IMR-90 (cell line): ENCODE results near the gene TTC23. TPM values are rescaled to one million over a fixed set of nuclear protein-coding genes. Genes with fewer than 3 reads are reported as not detected.

Experiments used
- ATAC-seq: fragments of 200-7000 bp; cut with Tn5 transposase; 2 replicates; pipeline ENCODE4 v1.9.1; 2020; ENCODE audit warnings: low read depth, mild to moderate bottlenecking, moderate library complexity
- BruUV-seq: library from RNA; stranded (reverse); fragments of 400-500 nt; replicated peaks from 2 replicates; lab custom pipeline; 2021; lab: Mats Ljungman, UMichigan
- CTCF ChIA-PET: fragments of 300-600 bp; formaldehyde crosslinking; extraction: SDS; loops from one replicate; lab custom pipeline; 2021; ENCODE audit warnings: antibody characterized with exemption; lab: Yijun Ruan, JAX
- POLR2A ChIA-PET: fragments of 300-600 bp; sonication (Branson Sonifier 250); formaldehyde crosslinking; loops from one replicate; lab custom pipeline; 2022; ENCODE audit warnings: antibody characterized with exemption; ENCODE audit not compliant: unreplicated experiment; lab: Charles Lee
- DNase-seq: peaks from one replicate; pipeline ENCODE4 v3.0.0; 2013
- H2AFZ ChIP-seq: replicated peaks from 2 replicates; pipeline ENCODE3; 2013; ENCODE audit warnings: low read length, mild to moderate bottlenecking; ENCODE audit not compliant: poor library complexity
- H2AK5ac ChIP-seq: 2 replicates; pipeline ENCODE4 v1.6.1; 2013; ENCODE audit warnings: low read depth, low read length, inconsistent platforms
- H2AK9ac ChIP-seq: replicated peaks from 2 replicates; pipeline ENCODE3; 2013; ENCODE audit warnings: mild to moderate bottlenecking, low read depth, low read length, moderate library complexity; ENCODE audit not compliant: poor library complexity
- H2BK120ac ChIP-seq: 2 replicates; pipeline ENCODE4 v1.6.1; 2013; ENCODE audit warnings: low read depth, low read length, inconsistent platforms
- H2BK15ac ChIP-seq: 3 replicates; pipeline ENCODE4 v1.6.1; 2013; ENCODE audit warnings: low read depth, low read length, inconsistent platforms
- H2BK20ac ChIP-seq: 2 replicates; pipeline ENCODE4 v1.6.1; 2013; ENCODE audit warnings: low read depth, mild to moderate bottlenecking, inconsistent platforms, low read length, moderate library complexity
- H2BK5ac ChIP-seq: 2 replicates; pipeline ENCODE4 v1.6.1; 2013; ENCODE audit warnings: mild to moderate bottlenecking, low read depth, low read length, inconsistent platforms; ENCODE audit not compliant: poor library complexity, severe bottlenecking
- H3K14ac ChIP-seq: replicated peaks from 2 replicates; pipeline ENCODE4 v1.6.1; 2013; ENCODE audit warnings: low read depth, low read length, inconsistent platforms
- H3K18ac ChIP-seq: 2 replicates; pipeline ENCODE4 v1.6.1; 2013; ENCODE audit warnings: low read depth, low read length, control low read depth
- H3K23ac ChIP-seq: 2 replicates; pipeline ENCODE4 v1.6.1; 2013; ENCODE audit warnings: low read depth, low read length, inconsistent platforms
- H3K27ac ChIP-seq: 2 replicates; pipeline ENCODE4 v1.5.1; 2013; ENCODE audit warnings: mild to moderate bottlenecking, control low read depth, low read length; ENCODE audit not compliant: insufficient read depth
- H3K27me3 ChIP-seq: 2 replicates; pipeline ENCODE4 v1.6.1; 2013; ENCODE audit warnings: low read length; ENCODE audit not compliant: control insufficient read depth, insufficient read depth
- H3K36me3 ChIP-seq: 2 replicates; pipeline ENCODE4 v1.6.1; 2013; ENCODE audit warnings: low read length, mixed read lengths; ENCODE audit not compliant: control insufficient read depth, insufficient read depth
- H3K4ac ChIP-seq: 2 replicates; pipeline ENCODE4 v1.6.1; 2013; ENCODE audit warnings: low read depth, low read length, inconsistent platforms
- H3K4me1 ChIP-seq: 2 replicates; pipeline ENCODE4 v1.6.1; 2013; ENCODE audit warnings: low read length, mixed read lengths; ENCODE audit not compliant: control insufficient read depth, insufficient read depth
- H3K4me2 ChIP-seq: 2 replicates; pipeline ENCODE4 v1.6.1; 2013; ENCODE audit warnings: low read depth, mild to moderate bottlenecking, control low read depth, low read length, moderate library complexity
- H3K4me3 ChIP-seq: 2 replicates; pipeline ENCODE4 v1.5.1; 2013; ENCODE audit warnings: low read depth, mild to moderate bottlenecking, control low read depth, low read length, moderate library complexity; ENCODE audit not compliant: insufficient read depth
- H3K56ac ChIP-seq: 2 replicates; pipeline ENCODE4 v1.6.1; 2013; ENCODE audit warnings: low read length, inconsistent platforms; ENCODE audit not compliant: insufficient read depth; ENCODE audit errors: extremely low read depth
- H3K79me1 ChIP-seq, 2 experiments: 2 replicates each; pipeline ENCODE4 v1.6.1; 2013; ENCODE audit warnings: low read length in 2 of 2, inconsistent platforms in 1 of 2, low read depth in 1 of 2
- H3K9ac ChIP-seq: 2 replicates; pipeline ENCODE4 v1.6.1; 2013; ENCODE audit warnings: low read depth, low read length, control low read depth
- H3K9me1 ChIP-seq: 2 replicates; pipeline ENCODE4 v1.6.1; 2013; ENCODE audit warnings: low read length, inconsistent platforms; ENCODE audit not compliant: insufficient read depth
- H3K9me3 ChIP-seq: 2 replicates; pipeline ENCODE4 v1.6.1; 2013; ENCODE audit warnings: low read length; ENCODE audit not compliant: control insufficient read depth, insufficient read depth
- H4K20me1 ChIP-seq: 2 replicates; pipeline ENCODE4 v1.6.1; 2013; ENCODE audit warnings: low read length, inconsistent platforms; ENCODE audit not compliant: insufficient read depth
- H4K5ac ChIP-seq: 2 replicates; pipeline ENCODE4 v1.6.1; 2013; ENCODE audit warnings: mild to moderate bottlenecking, low read depth, low read length, control low read depth
- H4K8ac ChIP-seq, 2 experiments: 2 replicates each; pipeline ENCODE4 v1.6.1; 2013; ENCODE audit warnings: low read depth in 2 of 2, low read length in 2 of 2, control low read depth in 1 of 2, inconsistent platforms in 1 of 2
- H4K91ac ChIP-seq: 2 replicates; pipeline ENCODE4 v1.6.1; 2013; ENCODE audit warnings: low read depth, low read length, inconsistent platforms; ENCODE audit not compliant: insufficient read depth
- BHLHE40 ChIP-seq: fragments of 150-350 bp; IDR thresholded peaks from 2 replicates; pipeline ENCODE4 v1.6.1; 2016; ENCODE audit warnings: mild to moderate bottlenecking, low read depth, low read length
- CEBPB ChIP-seq: IDR thresholded peaks from 2 replicates; pipeline ENCODE4 v1.6.1; 2012; ENCODE audit warnings: low read depth, low read length, improper control_type of control experiment
- CHD1 ChIP-seq: IDR thresholded peaks from 2 replicates; pipeline ENCODE4 v1.6.1; 2012; ENCODE audit warnings: low read depth, low read length, improper control_type of control experiment
- CTCF ChIP-seq: conservative IDR thresholded peaks from 2 replicates; pipeline ENCODE4 v1.5.1; 2012; ENCODE audit warnings: mild to moderate bottlenecking, low read depth, low read length, improper control_type of control experiment
- ELK1 ChIP-seq: fragments of 150-350 bp; IDR thresholded peaks from 2 replicates; pipeline ENCODE4 v1.6.1; 2016; ENCODE audit warnings: low read depth, mild to moderate bottlenecking, low read length, moderate library complexity, borderline replicate concordance
- FOS ChIP-seq: fragments of 150-350 bp; IDR thresholded peaks from 2 replicates; pipeline ENCODE4 v1.6.1; 2016; ENCODE audit warnings: low read depth, low read length
- MAFK ChIP-seq: IDR thresholded peaks from 2 replicates; pipeline ENCODE4 v1.6.1; 2012; ENCODE audit warnings: low read depth, low read length, improper control_type of control experiment
- MAZ ChIP-seq: IDR thresholded peaks from 2 replicates; pipeline ENCODE4 v1.6.1; 2012; ENCODE audit warnings: low read depth, mild to moderate bottlenecking, low read length, improper control_type of control experiment, moderate library complexity, borderline replicate concordance
- MXI1 ChIP-seq: IDR thresholded peaks from 2 replicates; pipeline ENCODE4 v1.6.1; 2012; ENCODE audit warnings: low read depth, mild to moderate bottlenecking, low read length, moderate library complexity, borderline replicate concordance
- NFE2L2 ChIP-seq: fragments of 150-350 bp; IDR thresholded peaks from 2 replicates; pipeline ENCODE4 v1.6.1; 2016; ENCODE audit warnings: low read depth, mild to moderate bottlenecking, low read length
- POLR2A ChIP-seq: IDR thresholded peaks from 2 replicates; pipeline ENCODE4 v1.6.1; 2012; ENCODE audit warnings: mild to moderate bottlenecking, low read depth, low read length
- RAD21 ChIP-seq: IDR thresholded peaks from 2 replicates; pipeline ENCODE4 v1.6.1; 2012; ENCODE audit warnings: low read length, improper control_type of control experiment
- RCOR1 ChIP-seq: IDR thresholded peaks from 2 replicates; pipeline ENCODE4 v1.6.1; 2012; ENCODE audit warnings: mild to moderate bottlenecking, low read length, improper control_type of control experiment; ENCODE audit not compliant: insufficient replicate concordance
- RFX5 ChIP-seq: IDR thresholded peaks from 2 replicates; pipeline ENCODE4 v1.8.0; 2012; ENCODE audit warnings: low read depth, mild to moderate bottlenecking, low read length, moderate library complexity
- SMC3 ChIP-seq: fragments of 150-350 bp; IDR thresholded peaks from 2 replicates; pipeline ENCODE4 v1.6.1; 2016; ENCODE audit warnings: low read depth, mild to moderate bottlenecking, antibody characterized with exemption, low read length, moderate library complexity
- USF2 ChIP-seq: fragments of 150-350 bp; IDR thresholded peaks from 2 replicates; pipeline ENCODE4 v1.6.1; 2017; ENCODE audit warnings: mild to moderate bottlenecking, antibody characterized with exemption, low read length, low read depth
- WGBS, 2 experiments: methylation state at CpG; one replicate each; pipeline versions ENCODE4 v1.1.5 to v1.1.7; 2013; ENCODE audit warnings: missing lambda C conversion rate in 2 of 2; ENCODE audit not compliant: insufficient read length in 1 of 2; ENCODE audit errors: extremely low coverage in 2 of 2; 5-methylcytosine and 5-hydroxymethylcytosine counted together
- dilution Hi-C: fragments of 300-500 bp; cut with HindIII; formaldehyde crosslinking; loops from one replicate; pipeline ENCODE4 v1.14.3; 2018; ENCODE audit warnings: low sequenced_read_pairs; ENCODE audit not compliant: unreplicated experiment
- in situ Hi-C: fragments of 300-500 bp; cut with MboI; formaldehyde crosslinking; loops from 3 replicates; pipeline ENCODE4 v1.14.3; 2019; ENCODE audit warnings: low sequenced_read_pairs, inconsistent platforms, mixed read lengths
- intact Hi-C: fragments of 100-400 bp; cut with micrococcal nuclease; formaldehyde crosslinking; loops from 2 replicates; pipeline ENCODE4 v1.10.0; 2022
- polyA plus RNA-seq, 3 experiments: library from polyadenylated mRNA; depleted of rRNA; stranded (reverse); fragments of >200 nt; gene quantifications; 2 replicates each; pipeline ENCODE4 v1.2.3, GENCODE V29; 2012; ENCODE audit warnings: low replicate concordance in 1 of 3
- total RNA-seq: library from RNA; depleted of rRNA; stranded (reverse); fragments of >200 nt; gene quantifications from 2 replicates; pipeline ENCODE4 v1.2.3, GENCODE V29; 2012

TTC23 gene
- total and polyA plus RNA-seq, 2 of the 4 experiments (the other 2 are of a cell fraction), result 7.8 to 29.8 TPM

DNA sequence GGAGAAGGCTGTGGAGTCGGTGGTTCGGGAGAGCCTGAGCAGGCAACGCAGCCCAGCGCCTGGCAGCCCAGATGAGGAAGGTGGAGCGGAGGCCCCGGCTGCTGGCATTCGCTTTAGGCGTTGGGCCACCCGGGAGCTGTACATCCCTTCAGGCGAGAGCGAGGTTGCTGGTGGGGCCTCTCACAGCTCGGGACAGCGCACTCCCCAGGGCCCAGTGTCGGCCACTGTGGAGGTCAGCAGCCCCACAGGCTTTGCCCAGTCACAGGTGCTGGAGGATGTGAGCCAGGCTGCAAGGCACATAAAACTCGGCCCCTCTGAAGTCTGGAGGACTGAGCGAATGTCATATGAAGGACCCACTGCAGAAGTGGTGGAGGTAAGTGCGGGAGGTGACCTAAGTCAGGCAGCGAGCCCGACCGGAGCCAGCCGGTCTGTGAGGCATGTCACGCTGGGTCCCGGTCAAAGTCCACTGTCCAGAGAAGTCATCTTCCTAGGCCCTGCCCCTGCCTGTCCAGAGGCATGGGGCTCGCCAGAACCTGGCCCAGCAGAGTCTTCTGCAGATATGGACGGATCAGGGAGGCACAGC, 117.8 kb downstream of the TTC23 start:
- no peak for ATAC-seq
- Histone ChIP-seq H3K27ac (no peak overlapping the region), H4K8ac (no peak overlapping the region), H4K91ac (no peak overlapping the region), H3K27me3 (no peaks in the 10 kb centered on the region), H3K36me3 (peaks cover 9% of the 10 kb centered on the region), H3K4ac (no peak overlapping the region), H2AK9ac (no peak overlapping the region), H2BK20ac (no peak overlapping the region), H3K23ac (no peak overlapping the region), H3K56ac (no peak overlapping the region), H3K9me1 (peaks cover 24% of the 10 kb centered on the region), H4K5ac (no peak overlapping the region), H3K18ac (no peak overlapping the region), H2AFZ (no peak overlapping the region), H2AK5ac (no peak overlapping the region), H3K4me2 (no peak overlapping the region), H3K4me3 (no peak overlapping the region), H3K4me1 (peaks cover 5% of the 10 kb centered on the region), H3K9ac (no peak overlapping the region), H3K79me1 (peaks cover 0 to 30% of the 10 kb centered on the region in 2 experiments; a peak in 2 of 4 replicates), H3K9me3 (no peaks in the 10 kb centered on the region), H2BK120ac (no peak overlapping the region), H2BK15ac (no peak overlapping the region), H4K20me1 (peaks cover 4% of the 10 kb centered on the region; the same call in 1 of the 2 replicates), H2BK5ac (no peak overlapping the region), H3K14ac (no peak overlapping the region)
- in situ Hi-C loops, result no loop called here
- 97% methylated on average over 21 of the region's 25 CpGs; no CpG with 5 or more reads in 1 of the 2 experiments for WGBS, 2 experiments
- dilution Hi-C loops, result no loop called here
- DNase-seq, result no peak
- ChIA-PET CTCF (no interaction called here), POLR2A (no interaction called here)
- intact Hi-C loops, result no loop called here
- TF ChIP-seq SMC3 (no peak), BHLHE40 (no peak), ELK1 (no peak), MXI1 (no peak), CTCF (no peak), MAFK (no peak), RCOR1 (no peak), USF2 (no peak), RAD21 (no peak), CHD1 (no peak), FOS (no peak), MAZ (no peak), POLR2A (no peak), NFE2L2 (no peak), CEBPB (no peak), RFX5 (no peak)
- no TSS peak for BruUV-seq
